MM.1S (cell line): ENCODE data around the gene SPACA7.

Source experiments
- DNase-seq: peaks from one replicate; pipeline ENCODE4 v3.0.0-alpha.2; 2015
- H2AFZ ChIP-seq: fragments of 300-600 bp; sonication (generic); 2 replicates; pipeline ENCODE4 v1.6.0; 2016; ENCODE audit warnings: antibody characterized with exemption, low read length
- H3F3A ChIP-seq: fragments of 300-600 bp; sonication (generic); 2 replicates; pipeline ENCODE4 v1.6.1; 2016; ENCODE audit warnings: mild to moderate bottlenecking, antibody characterized with exemption, low read length, moderate library complexity, mixed read lengths; ENCODE audit not compliant: insufficient read depth
- H3K27ac ChIP-seq: fragments of 300-600 bp; sonication (generic); 2 replicates; pipeline ENCODE4 v1.5.1; 2016; ENCODE audit warnings: mild to moderate bottlenecking, low read length
- H3K27me3 ChIP-seq: fragments of 300-600 bp; sonication (generic); replicated peaks from 2 replicates; pipeline ENCODE4 v1.6.0; 2016; ENCODE audit warnings: low read length; ENCODE audit not compliant: insufficient read depth
- H3K36me3 ChIP-seq: fragments of 300-600 bp; sonication (generic); replicated peaks from 2 replicates; pipeline ENCODE4 v1.6.1; 2016; ENCODE audit warnings: mild to moderate bottlenecking, low read length, mixed read lengths; ENCODE audit not compliant: insufficient read depth
- H3K4me1 ChIP-seq: fragments of 300-600 bp; sonication (generic); 2 replicates; pipeline ENCODE4 v1.6.1; 2016; ENCODE audit warnings: low read length, mixed read lengths
- H3K4me2 ChIP-seq: fragments of 300-600 bp; sonication (generic); 2 replicates; pipeline ENCODE4 v1.6.0; 2016; ENCODE audit warnings: low read depth, low read length
- H3K4me3 ChIP-seq: fragments of 300-600 bp; sonication (generic); 2 replicates; pipeline ENCODE4 v1.5.1; 2016; ENCODE audit warnings: low read length, mixed read lengths
- H3K79me2 ChIP-seq: fragments of 300-600 bp; sonication (generic); 2 replicates; pipeline ENCODE4 v1.6.1; 2016; ENCODE audit warnings: mixed run types, low read length, mixed read lengths
- H3K9ac ChIP-seq: fragments of 300-600 bp; sonication (generic); 2 replicates; pipeline ENCODE4 v1.6.1; 2016; ENCODE audit warnings: low read length, mixed read lengths
- H3K9me2 ChIP-seq: fragments of 300-600 bp; sonication (generic); replicated peaks from 2 replicates; pipeline ENCODE4 v1.6.1; 2016; ENCODE audit warnings: mild to moderate bottlenecking, low read length, mixed read lengths; ENCODE audit not compliant: insufficient read depth
- H3K9me3 ChIP-seq: fragments of 300-600 bp; sonication (generic); replicated peaks from 2 replicates; pipeline ENCODE4 v1.6.1; 2016; ENCODE audit warnings: mild to moderate bottlenecking, low read length, mixed read lengths; ENCODE audit not compliant: insufficient read depth
- H4K20me1 ChIP-seq: fragments of 300-600 bp; sonication (generic); 2 replicates; pipeline ENCODE4 v1.6.1; 2016; ENCODE audit warnings: mild to moderate bottlenecking, low read length, moderate library complexity, mixed read lengths; ENCODE audit not compliant: insufficient read depth
- EZH2 ChIP-seq: fragments of 300-600 bp; sonication (generic); optimal IDR thresholded peaks from 2 replicates; pipeline ENCODE3; 2017; ENCODE audit warnings: low read depth, mild to moderate bottlenecking, antibody characterized with exemption, low read length, mixed read lengths
- EZH2phosphoT487 ChIP-seq: fragments of 300-600 bp; sonication (generic); IDR thresholded peaks from 2 replicates; pipeline ENCODE4 v1.6.1; 2018; ENCODE audit warnings: antibody characterized with exemption, low read length
- TF ChIP-seq, protein P1 (sequence below): fragments of 300-600 bp; sonication (generic); IDR thresholded peaks from 2 replicates; pipeline ENCODE4 v1.5.1; 2016; ENCODE audit warnings: antibody characterized with exemption, low read length, mixed read lengths

The SPACA7 gene

DNA sequence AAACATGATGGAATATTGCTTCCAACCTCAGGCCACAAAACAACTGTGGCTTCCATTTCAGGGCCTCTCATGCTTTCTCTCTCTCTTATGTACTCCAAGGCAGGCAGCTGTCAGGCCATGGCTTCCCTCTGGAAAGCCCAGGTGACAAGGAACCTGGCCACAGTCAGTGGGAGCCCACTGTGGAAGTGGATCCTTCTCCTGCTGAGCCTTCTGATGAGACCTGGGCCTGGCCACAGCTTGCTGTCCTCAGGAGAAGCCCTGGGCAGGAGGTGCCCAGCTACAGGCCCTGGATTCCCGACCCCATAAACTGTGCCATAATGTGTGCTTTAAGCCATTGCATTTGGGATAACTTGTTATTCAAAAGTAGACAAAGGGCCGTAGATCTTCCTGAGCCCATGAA lies 71.2 kb downstream of the SPACA7 start:
- Histone ChIP-seq H3K9me3 (no peaks in the 10 kb centered on the region), H2AFZ (no peak overlapping the region), H3K27ac (no peak overlapping the region), H3K79me2 (no peaks in the 10 kb centered on the region), H3K4me3 (no peak overlapping the region), H3K4me2 (no peak overlapping the region), H3F3A (no peaks in the 10 kb centered on the region), H3K4me1 (0 out of 2 replicates have a peak, but pooled peaks cover 6% of the 10 kb centered on the region), H3K27me3 (peaks cover 80% of the 10 kb centered on the region), H3K9me2 (no peaks in the 10 kb centered on the region), H3K36me3 (no peaks in the 10 kb centered on the region), H3K9ac (no peak overlapping the region), H4K20me1 (no peaks in the 10 kb centered on the region)
- TF ChIP-seq EZH2phosphoT487 = no peak
- no peak for TF ChIP-seq EZH2
- TF ChIP-seq, protein P1, sequence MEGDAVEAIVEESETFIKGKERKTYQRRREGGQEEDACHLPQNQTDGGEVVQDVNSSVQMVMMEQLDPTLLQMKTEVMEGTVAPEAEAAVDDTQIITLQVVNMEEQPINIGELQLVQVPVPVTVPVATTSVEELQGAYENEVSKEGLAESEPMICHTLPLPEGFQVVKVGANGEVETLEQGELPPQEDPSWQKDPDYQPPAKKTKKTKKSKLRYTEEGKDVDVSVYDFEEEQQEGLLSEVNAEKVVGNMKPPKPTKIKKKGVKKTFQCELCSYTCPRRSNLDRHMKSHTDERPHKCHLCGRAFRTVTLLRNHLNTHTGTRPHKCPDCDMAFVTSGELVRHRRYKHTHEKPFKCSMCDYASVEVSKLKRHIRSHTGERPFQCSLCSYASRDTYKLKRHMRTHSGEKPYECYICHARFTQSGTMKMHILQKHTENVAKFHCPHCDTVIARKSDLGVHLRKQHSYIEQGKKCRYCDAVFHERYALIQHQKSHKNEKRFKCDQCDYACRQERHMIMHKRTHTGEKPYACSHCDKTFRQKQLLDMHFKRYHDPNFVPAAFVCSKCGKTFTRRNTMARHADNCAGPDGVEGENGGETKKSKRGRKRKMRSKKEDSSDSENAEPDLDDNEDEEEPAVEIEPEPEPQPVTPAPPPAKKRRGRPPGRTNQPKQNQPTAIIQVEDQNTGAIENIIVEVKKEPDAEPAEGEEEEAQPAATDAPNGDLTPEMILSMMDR = no peak
- no peak for DNase-seq

DNA sequence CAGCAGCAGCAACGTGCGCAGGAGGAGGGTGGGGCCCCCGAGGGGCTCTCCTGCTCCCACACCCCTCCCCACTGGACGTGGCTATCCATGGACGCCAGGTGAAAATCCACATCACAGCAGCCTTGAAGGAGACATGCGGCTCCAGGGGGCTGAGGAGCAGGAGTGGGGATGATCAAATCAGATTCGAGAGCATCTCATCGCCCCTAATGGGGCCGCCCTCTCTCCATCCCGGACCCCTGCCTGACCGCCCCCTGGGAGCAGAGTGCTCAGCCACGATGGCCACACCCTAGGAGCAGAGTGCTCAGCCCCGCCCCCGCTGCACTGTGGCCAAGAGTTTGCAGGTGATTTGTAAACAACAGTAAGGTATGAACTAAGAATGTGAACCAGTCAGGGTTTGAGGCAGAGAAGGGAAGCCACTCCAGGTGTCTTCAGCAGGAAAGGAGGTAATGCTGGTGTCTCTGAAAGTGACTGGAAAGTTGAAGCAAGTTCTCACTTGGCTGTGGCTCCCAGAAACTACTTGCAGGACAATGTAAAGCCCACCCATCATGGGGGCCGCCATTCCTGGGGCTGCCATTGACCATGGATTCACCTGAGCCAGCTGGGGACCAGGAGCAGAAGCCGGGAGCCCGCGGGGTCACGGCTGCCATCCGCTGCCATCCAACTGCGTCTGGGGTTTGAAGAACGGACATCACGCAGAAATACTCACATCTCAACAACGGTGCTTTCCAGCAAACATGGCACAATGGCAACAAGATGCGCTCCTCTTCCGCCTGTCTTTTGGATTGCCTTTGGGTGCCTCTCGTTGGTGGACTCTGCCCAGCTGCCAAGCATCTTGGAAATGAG lies 71.8 kb downstream of the SPACA7 start:
- Histone ChIP-seq H3K9ac (no peak overlapping the region), H3K27me3 (peaks cover 77% of the 10 kb centered on the region), H3K36me3 (no peaks in the 10 kb centered on the region), H3K9me2 (no peaks in the 10 kb centered on the region), H3K79me2 (no peaks in the 10 kb centered on the region), H3F3A (no peaks in the 10 kb centered on the region), H3K27ac (no peak overlapping the region), H2AFZ (no peak overlapping the region), H4K20me1 (no peaks in the 10 kb centered on the region), H3K4me1 (0 out of 2 replicates have a peak, but pooled peaks cover 6% of the 10 kb centered on the region), H3K4me3 (no peak overlapping the region), H3K9me3 (no peaks in the 10 kb centered on the region), H3K4me2 (no peak overlapping the region)
- no peak for DNase-seq
- TF ChIP-seq, protein P1 = no peak
- no peak for TF ChIP-seq EZH2
- no peak for TF ChIP-seq EZH2phosphoT487

DNA sequence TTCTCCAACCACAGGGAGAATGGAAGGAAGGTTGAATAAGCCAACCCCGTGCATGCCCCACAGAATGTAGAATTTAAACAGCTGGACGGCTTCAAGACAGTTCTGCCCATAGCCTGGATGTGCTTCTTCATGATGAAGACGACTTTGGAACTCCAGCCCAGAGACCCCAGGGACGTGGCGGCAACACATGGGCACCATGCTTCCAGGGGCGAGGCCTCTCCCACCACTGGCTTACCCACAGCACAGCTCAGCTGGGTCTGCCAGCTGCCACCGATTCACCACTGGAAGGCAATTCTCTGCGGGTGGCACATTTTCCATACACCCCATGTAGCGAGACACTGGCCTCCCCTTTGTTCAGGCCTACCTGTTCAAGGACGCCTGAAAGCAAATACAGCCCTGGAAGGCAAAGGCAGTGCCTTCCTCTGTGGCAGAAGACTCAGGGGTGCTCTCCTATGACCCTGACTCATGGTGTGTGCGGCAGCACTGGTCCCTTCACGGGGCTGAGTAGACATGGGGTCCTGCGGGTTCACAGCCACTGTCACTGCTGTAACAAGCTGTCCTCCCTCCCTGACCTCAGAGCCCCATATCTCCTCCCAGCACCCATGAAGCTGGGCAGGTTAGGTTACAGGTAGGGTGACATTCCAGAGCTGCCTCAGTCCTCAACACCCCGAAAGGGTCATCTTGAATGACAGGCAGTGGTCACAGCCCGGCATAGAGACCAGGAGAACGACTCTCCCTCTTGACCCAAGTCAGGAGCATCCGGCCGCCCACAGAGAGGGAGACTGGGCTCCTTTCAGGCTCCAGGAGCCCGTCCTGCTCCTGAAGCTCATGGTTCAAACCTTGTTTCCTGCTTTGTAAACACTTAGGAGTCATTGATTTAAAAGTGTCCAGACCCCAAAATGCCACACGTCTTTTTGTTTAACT lies 72.7 kb downstream of the SPACA7 start:
- TF ChIP-seq, protein P1 = no peak
- TF ChIP-seq EZH2phosphoT487 (no peak), EZH2 (no peak)

More for the DNA sequence above, 72.7 kb downstream of the SPACA7 start:
- Histone ChIP-seq H3K27me3 (peaks cover 70% of the 10 kb centered on the region), H2AFZ (no peak overlapping the region), H4K20me1 (no peaks in the 10 kb centered on the region), H3K9ac (no peak overlapping the region), H3K9me2 (no peaks in the 10 kb centered on the region), H3K79me2 (no peaks in the 10 kb centered on the region), H3K27ac (no peak overlapping the region), H3K4me1 (no peaks in the 10 kb centered on the region), H3F3A (no peaks in the 10 kb centered on the region), H3K36me3 (no peaks in the 10 kb centered on the region), H3K4me2 (no peak overlapping the region), H3K4me3 (no peak overlapping the region), H3K9me3 (no peaks in the 10 kb centered on the region)
- no peak for DNase-seq
